SK-N-SH treated with all-trans-retinoic acid at 6 μM for 48 hours (cell line): ENCODE results near the gene SLX4IP.

ENCODE experiments used
- ATAC-seq: fragments of 200-7000 bp; cut with Tn5 transposase; 3 replicates; pipeline ENCODE4 v1.9.1; 2020; ENCODE audit warnings: mild to moderate bottlenecking, moderate library complexity
- ARNTL ChIP-seq: fragments of 450-650 bp; formaldehyde crosslinking; IDR thresholded peaks from 2 replicates; pipeline ENCODE4 v1.5.0; 2020; ENCODE audit warnings: low read depth, mild to moderate bottlenecking, moderate library complexity, borderline replicate concordance
- BACH2 ChIP-seq: fragments of 250-450 bp; sonication (Bioruptor Pico); IDR thresholded peaks from 2 replicates; pipeline ENCODE4 v1.9.0; 2021; ENCODE audit warnings: mild to moderate bottlenecking, borderline replicate concordance
- CSDC2 ChIP-seq: fragments of 250-450 bp; sonication (Bioruptor Pico); IDR thresholded peaks from 2 replicates; pipeline ENCODE4 v1.5.0; 2020; ENCODE audit warnings: mild to moderate bottlenecking, moderate library complexity
- CSRNP3 ChIP-seq: fragments of 250-450 bp; sonication (Bioruptor Pico); IDR thresholded peaks from 2 replicates; pipeline ENCODE4 v1.5.1; 2021; ENCODE audit warnings: mild to moderate bottlenecking, moderate library complexity
- ESRRG ChIP-seq: fragments of 250-450 bp; sonication (Bioruptor Pico); IDR thresholded peaks from 2 replicates; pipeline ENCODE4 v1.6.1; 2021; ENCODE audit warnings: mild to moderate bottlenecking
- GLIS3 ChIP-seq: fragments of 250-450 bp; sonication (Bioruptor Pico); IDR thresholded peaks from 2 replicates; pipeline ENCODE4 v1.5.0; 2020; ENCODE audit warnings: mild to moderate bottlenecking, moderate library complexity
- ISL1 ChIP-seq: fragments of 250-450 bp; sonication (Bioruptor Pico); IDR thresholded peaks from 2 replicates; pipeline ENCODE4 v2.1.2; 2022; ENCODE audit warnings: mild to moderate bottlenecking, moderate library complexity
- OSR1 ChIP-seq: fragments of 250-450 bp; sonication (Bioruptor Pico); IDR thresholded peaks from 2 replicates; pipeline ENCODE4 v1.8.0; 2022; ENCODE audit warnings: moderate library complexity, mild to moderate bottlenecking, inconsistent platforms
- PATZ1 ChIP-seq: fragments of 250-450 bp; sonication (Bioruptor Pico); IDR thresholded peaks from 2 replicates; pipeline ENCODE4 v1.8.0; 2020; ENCODE audit warnings: mild to moderate bottlenecking, moderate library complexity, borderline replicate concordance
- PPARA ChIP-seq: fragments of 250-450 bp; sonication (Bioruptor Pico); IDR thresholded peaks from 2 replicates; pipeline ENCODE4 v1.5.0; 2020; ENCODE audit warnings: mild to moderate bottlenecking, borderline replicate concordance
- RARB ChIP-seq: fragments of 250-450 bp; sonication (Bioruptor Pico); IDR thresholded peaks from 2 replicates; pipeline ENCODE4 v1.8.0; 2021; ENCODE audit warnings: mild to moderate bottlenecking, moderate library complexity
- TCF4 ChIP-seq: fragments of 250-450 bp; sonication (Bioruptor Pico); IDR thresholded peaks from 2 replicates; pipeline ENCODE4 v1.8.0; 2021; ENCODE audit warnings: mild to moderate bottlenecking, moderate library complexity, borderline replicate concordance
- TOX ChIP-seq: fragments of 250-450 bp; sonication (Bioruptor Pico); IDR thresholded peaks from 2 replicates; pipeline ENCODE4 v1.8.0; 2021; ENCODE audit warnings: mild to moderate bottlenecking, moderate library complexity, borderline replicate concordance
- ZC3H10 ChIP-seq: fragments of 250-450 bp; sonication (Bioruptor Pico); IDR thresholded peaks from 2 replicates; pipeline ENCODE4 v1.5.1; 2021; ENCODE audit warnings: mild to moderate bottlenecking, moderate library complexity
- ZFP3 ChIP-seq: fragments of 250-450 bp; sonication (Bioruptor Pico); IDR thresholded peaks from 2 replicates; pipeline ENCODE4 v1.5.0; 2020; ENCODE audit warnings: mild to moderate bottlenecking, moderate library complexity
- ZFP30 ChIP-seq: fragments of 450-650 bp; formaldehyde crosslinking; IDR thresholded peaks from 2 replicates; pipeline ENCODE4 v1.5.0; 2022; ENCODE audit warnings: mild to moderate bottlenecking, moderate library complexity
- ZNF565 ChIP-seq: fragments of 450-650 bp; formaldehyde crosslinking; conservative IDR thresholded peaks from 2 replicates; pipeline ENCODE4 v1.5.0; 2020; ENCODE audit warnings: low read depth, mild to moderate bottlenecking, moderate library complexity
- ZNF70 ChIP-seq: fragments of 450-650 bp; formaldehyde crosslinking; IDR thresholded peaks from 2 replicates; pipeline ENCODE4 v1.5.0; 2020; ENCODE audit warnings: mild to moderate bottlenecking, moderate library complexity
- ZNF8 ChIP-seq: fragments of 450-650 bp; formaldehyde crosslinking; IDR thresholded peaks from 2 replicates; pipeline ENCODE4 v1.5.0; 2020; ENCODE audit warnings: mild to moderate bottlenecking, moderate library complexity
- TF ChIP-seq, protein P1 (sequence below): fragments of 250-450 bp; sonication (Bioruptor Pico); IDR thresholded peaks from 2 replicates; pipeline ENCODE4 v1.5.1; 2020; ENCODE audit warnings: low read depth, mild to moderate bottlenecking, moderate library complexity
- TF ChIP-seq, protein P2 (sequence below): fragments of 250-450 bp; sonication (Bioruptor Pico); IDR thresholded peaks from 2 replicates; pipeline ENCODE4 v1.5.0; 2020; ENCODE audit warnings: mild to moderate bottlenecking, moderate library complexity

SLX4IP gene

DNA sequence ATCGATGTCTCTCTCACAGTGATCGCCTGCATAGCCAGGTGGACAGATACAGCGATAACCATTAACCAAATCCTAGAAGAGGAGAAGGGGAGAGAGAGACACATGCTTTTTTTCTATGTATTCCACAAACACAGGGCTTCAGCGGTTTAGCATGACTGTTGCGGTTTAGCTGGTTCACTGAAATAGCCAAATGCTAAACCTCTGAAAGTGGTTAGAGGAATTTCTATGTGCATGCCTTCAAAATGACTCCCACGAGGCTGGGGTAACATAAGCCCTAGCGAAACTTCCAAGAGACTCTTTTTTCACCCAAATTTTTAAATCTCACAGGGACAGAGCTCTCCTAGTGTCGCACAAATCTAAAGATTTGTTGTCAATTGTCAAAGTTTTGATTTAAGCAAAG, 213.5 kb downstream of the SLX4IP start:
- TF ChIP-seq, protein P1, sequence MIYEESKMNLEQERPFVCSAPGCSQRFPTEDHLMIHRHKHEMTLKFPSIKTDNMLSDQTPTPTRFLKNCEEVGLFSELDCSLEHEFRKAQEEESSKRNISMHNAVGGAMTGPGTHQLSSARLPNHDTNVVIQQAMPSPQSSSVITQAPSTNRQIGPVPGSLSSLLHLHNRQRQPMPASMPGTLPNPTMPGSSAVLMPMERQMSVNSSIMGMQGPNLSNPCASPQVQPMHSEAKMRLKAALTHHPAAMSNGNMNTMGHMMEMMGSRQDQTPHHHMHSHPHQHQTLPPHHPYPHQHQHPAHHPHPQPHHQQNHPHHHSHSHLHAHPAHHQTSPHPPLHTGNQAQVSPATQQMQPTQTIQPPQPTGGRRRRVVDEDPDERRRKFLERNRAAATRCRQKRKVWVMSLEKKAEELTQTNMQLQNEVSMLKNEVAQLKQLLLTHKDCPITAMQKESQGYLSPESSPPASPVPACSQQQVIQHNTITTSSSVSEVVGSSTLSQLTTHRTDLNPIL (CRISPR knock-in tag) = no peak
- no peak for TF ChIP-seq ARNTL (CRISPR knock-in tag)
- TF ChIP-seq ESRRG = no peak
- TF ChIP-seq CSDC2 (CRISPR knock-in tag) = no peak
- no peak for TF ChIP-seq TOX (CRISPR knock-in tag)
- no peak for TF ChIP-seq ZNF8 (CRISPR knock-in tag)
- TF ChIP-seq ZFP30 (CRISPR knock-in tag) = no peak
- TF ChIP-seq ISL1 (CRISPR knock-in tag) = no peak
- peak; percentile 27; the same call in 1 of the 3 replicates for ATAC-seq

DNA sequence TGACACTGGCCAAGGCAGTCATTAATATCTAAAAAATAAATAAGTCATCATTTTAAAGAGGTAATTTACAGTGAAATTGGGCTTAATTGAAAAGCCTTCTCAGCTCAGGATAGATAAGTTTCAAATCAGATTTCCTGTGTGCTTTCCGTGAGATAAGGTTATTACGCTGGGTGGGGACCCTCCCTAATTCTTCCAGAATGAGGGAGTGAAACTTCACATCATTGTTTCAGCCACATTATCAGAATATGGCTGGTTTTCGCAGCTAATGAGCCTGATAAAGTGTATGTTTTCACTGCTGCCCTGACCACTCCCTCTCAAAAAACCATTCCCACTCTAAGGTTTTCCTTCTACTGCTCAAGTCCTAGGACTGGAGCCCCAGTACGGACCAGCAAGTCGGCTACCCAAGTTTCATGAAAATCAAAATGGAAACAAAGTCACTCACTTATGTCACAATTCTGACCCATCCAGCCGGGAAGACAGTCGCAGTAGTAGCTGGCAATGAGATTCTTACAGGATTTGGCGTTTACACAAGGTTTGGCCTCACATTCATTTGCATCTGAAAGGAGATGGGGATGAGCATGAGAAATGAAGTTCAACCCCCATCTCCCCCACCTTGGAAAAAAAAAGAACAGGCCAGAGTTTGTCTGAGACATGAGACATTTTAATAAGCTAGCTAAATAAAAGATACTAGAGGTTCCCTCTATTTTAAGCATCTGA, 214.1 kb downstream of the SLX4IP start:
- ATAC-seq = no peak
- TF ChIP-seq ZNF565 = no peak
- no peak for TF ChIP-seq ESRRG
- TF ChIP-seq ARNTL (CRISPR knock-in tag) = no peak
- TF ChIP-seq ZFP30 (CRISPR knock-in tag) = no peak
- TF ChIP-seq CSRNP3 (CRISPR knock-in tag) = no peak
- no peak for TF ChIP-seq PPARA
- TF ChIP-seq TCF4 (CRISPR knock-in tag) = no peak
- no peak for TF ChIP-seq OSR1
- no peak for TF ChIP-seq ZNF8 (CRISPR knock-in tag)
- no peak for TF ChIP-seq PATZ1 (CRISPR knock-in tag)
- TF ChIP-seq RARB (CRISPR knock-in tag) = no peak
- TF ChIP-seq ZFP3 = no peak
- no peak for TF ChIP-seq ISL1 (CRISPR knock-in tag)
- TF ChIP-seq CSDC2 (CRISPR knock-in tag) = no peak
- TF ChIP-seq TOX (CRISPR knock-in tag) = no peak
- TF ChIP-seq ZC3H10 = no peak
- no peak for TF ChIP-seq ZNF70 (CRISPR knock-in tag)

DNA sequence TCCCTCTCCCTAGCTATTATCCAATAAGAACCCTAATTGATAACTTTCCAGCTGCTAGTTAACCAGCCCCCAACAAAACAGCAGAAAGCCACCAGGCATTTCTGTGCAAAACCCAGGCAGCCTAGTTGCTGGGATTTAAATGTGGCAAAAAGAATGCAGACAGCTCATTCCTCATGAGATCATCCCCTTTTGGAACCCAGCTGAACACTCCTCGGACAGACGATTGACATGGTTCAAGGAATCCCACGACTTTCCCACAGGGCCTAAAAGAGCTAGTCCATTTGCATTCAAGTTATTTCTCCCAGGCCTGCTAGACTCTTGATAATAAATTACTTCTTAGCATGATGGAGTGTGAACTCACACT, 214.7 kb downstream of the SLX4IP start:
- no peak for ATAC-seq
- no peak for TF ChIP-seq ISL1 (CRISPR knock-in tag)
- TF ChIP-seq, protein P2, sequence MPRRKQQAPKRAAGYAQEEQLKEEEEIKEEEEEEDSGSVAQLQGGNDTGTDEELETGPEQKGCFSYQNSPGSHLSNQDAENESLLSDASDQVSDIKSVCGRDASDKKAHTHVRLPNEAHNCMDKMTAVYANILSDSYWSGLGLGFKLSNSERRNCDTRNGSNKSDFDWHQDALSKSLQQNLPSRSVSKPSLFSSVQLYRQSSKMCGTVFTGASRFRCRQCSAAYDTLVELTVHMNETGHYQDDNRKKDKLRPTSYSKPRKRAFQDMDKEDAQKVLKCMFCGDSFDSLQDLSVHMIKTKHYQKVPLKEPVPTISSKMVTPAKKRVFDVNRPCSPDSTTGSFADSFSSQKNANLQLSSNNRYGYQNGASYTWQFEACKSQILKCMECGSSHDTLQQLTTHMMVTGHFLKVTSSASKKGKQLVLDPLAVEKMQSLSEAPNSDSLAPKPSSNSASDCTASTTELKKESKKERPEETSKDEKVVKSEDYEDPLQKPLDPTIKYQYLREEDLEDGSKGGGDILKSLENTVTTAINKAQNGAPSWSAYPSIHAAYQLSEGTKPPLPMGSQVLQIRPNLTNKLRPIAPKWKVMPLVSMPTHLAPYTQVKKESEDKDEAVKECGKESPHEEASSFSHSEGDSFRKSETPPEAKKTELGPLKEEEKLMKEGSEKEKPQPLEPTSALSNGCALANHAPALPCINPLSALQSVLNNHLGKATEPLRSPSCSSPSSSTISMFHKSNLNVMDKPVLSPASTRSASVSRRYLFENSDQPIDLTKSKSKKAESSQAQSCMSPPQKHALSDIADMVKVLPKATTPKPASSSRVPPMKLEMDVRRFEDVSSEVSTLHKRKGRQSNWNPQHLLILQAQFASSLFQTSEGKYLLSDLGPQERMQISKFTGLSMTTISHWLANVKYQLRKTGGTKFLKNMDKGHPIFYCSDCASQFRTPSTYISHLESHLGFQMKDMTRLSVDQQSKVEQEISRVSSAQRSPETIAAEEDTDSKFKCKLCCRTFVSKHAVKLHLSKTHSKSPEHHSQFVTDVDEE (CRISPR knock-in tag) = no peak
- no peak for TF ChIP-seq CSRNP3 (CRISPR knock-in tag)
- no peak for TF ChIP-seq PPARA
- TF ChIP-seq RARB (CRISPR knock-in tag) = no peak
- no peak for TF ChIP-seq ZNF8 (CRISPR knock-in tag)
- TF ChIP-seq ZNF70 (CRISPR knock-in tag) = no peak
- no peak for TF ChIP-seq TOX (CRISPR knock-in tag)
- no peak for TF ChIP-seq ZFP3
- no peak for TF ChIP-seq ZFP30 (CRISPR knock-in tag)
- no peak for TF ChIP-seq TCF4 (CRISPR knock-in tag)
- TF ChIP-seq GLIS3 (CRISPR knock-in tag) = no peak
- TF ChIP-seq BACH2 = no peak
